Upper lobe of left lung (tissue), 6 donors: ENCODE measurements around the gene TMEM50A. TPM values are rescaled to one million over a fixed set of nuclear protein-coding genes. Genes with fewer than 3 reads are reported as not detected.

Experiments used
- ATAC-seq, 2 donors: fragments of 200-7000 bp; cut with Tn5 transposase; one replicate each; pipeline ENCODE4 v1.9.1; 2022; ENCODE audit warnings: mild to moderate bottlenecking in 2 of 2, moderate library complexity in 2 of 2; ENCODE audit not compliant: low FRiP score in 2 of 2
- DNase-seq, 2 donors: peaks; one replicate each; pipeline ENCODE4 v3.0.0-alpha.2; 2019 to 2020
- H3K27ac ChIP-seq, 4 donors: fragments of 200-600 bp; sonication (generic); one replicate each; pipeline ENCODE4 v1.5.1; 2016 to 2019
- H3K27me3 ChIP-seq, 4 donors: fragments of 200-600 bp; sonication (generic); one replicate each; pipeline ENCODE4 v1.5.1; 2017 to 2019
- H3K36me3 ChIP-seq, 4 donors: fragments of 200-600 bp; sonication (generic); one replicate each; pipeline ENCODE4 v1.5.1; 2016 to 2019
- H3K4me1 ChIP-seq, 4 donors: fragments of 200-600 bp; sonication (generic); one replicate each; pipeline ENCODE4 v1.5.1; 2018 to 2019
- H3K4me3 ChIP-seq, 4 donors: fragments of 200-600 bp; sonication (generic); one replicate each; pipeline ENCODE4 v1.5.1; 2017 to 2019; ENCODE audit warnings: mild to moderate bottlenecking in 2 of 4, moderate library complexity in 1 of 4
- H3K9me3 ChIP-seq, 4 donors: fragments of 200-600 bp; sonication (generic); one replicate each; pipeline ENCODE4 v1.5.1; 2018 to 2019
- EP300 ChIP-seq, 4 donors: sonication (generic); formaldehyde crosslinking; IDR thresholded peaks; one replicate each; pipeline ENCODE4 v1.5.1; 2017; ENCODE audit warnings: antibody characterized with exemption in 4 of 4, control low read depth in 2 of 4
- POLR2A ChIP-seq, 4 donors: fragments of 450-650 bp; IDR thresholded peaks; one replicate each; pipeline ENCODE4 v1.5.1; 2016 to 2017; ENCODE audit warnings: antibody characterized with exemption in 4 of 4, mild to moderate bottlenecking in 2 of 4
- POLR2AphosphoS5 ChIP-seq, 2 donors: sonication (generic); formaldehyde crosslinking; IDR thresholded peaks; one replicate each; pipeline ENCODE4 v1.5.1; 2017; ENCODE audit warnings: antibody characterized with exemption in 2 of 2
- WGBS, 2 donors: methylation state at CpG; one replicate each; pipeline ENCODE4 v1.1.5; 2017 to 2018; 5-methylcytosine and 5-hydroxymethylcytosine counted together
- total RNA-seq, 6 donors: library from RNA; depleted of rRNA in 4 of 6; stranded (reverse); fragments of >200 nt in 4 of 6; gene quantifications; one replicate each; pipeline versions ENCODE4 v1.1.0 to v1.2.1, GENCODE V29; 2016 to 2021
- TF ChIP-seq, protein P1 (sequence below), 6 experiments: fragments of 450-650 bp in 4 of 6; fragments of 200-600 bp in 2 of 6; sonication (generic) in 2 of 6; IDR thresholded peaks; one replicate each; pipeline ENCODE4 v1.5.1; 2016 to 2019; ENCODE audit warnings: antibody characterized with exemption in 6 of 6
- donor health status: DM: no; HTN: no; CAD: no; lungs with moderate emphysema.
- donor health status: DM: no; HTN: yes; CAD: no; lungs with severe emphysema.

The TMEM50A gene
- total RNA-seq, 6 donors from 2014 or later: 27.1 to 113 (median 96.5) TPM

DNA sequence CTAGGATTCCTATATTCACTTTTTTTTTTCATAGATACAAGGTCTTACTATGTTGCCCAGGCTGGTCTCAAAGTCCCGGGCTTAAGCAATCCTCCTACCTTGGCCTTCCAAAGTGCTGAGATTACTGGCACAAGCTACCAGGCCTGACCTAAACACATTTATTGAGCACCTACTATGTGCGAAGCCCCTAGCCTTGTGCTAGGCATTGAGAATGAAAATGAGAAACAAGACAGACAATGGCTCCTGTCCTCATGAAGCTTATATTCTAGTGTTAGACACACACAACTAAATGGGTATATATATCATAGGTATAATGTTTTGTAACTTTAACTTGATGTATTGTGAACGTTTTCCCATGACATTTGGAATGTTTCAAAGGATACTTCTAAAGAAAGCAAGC lies 11.5 kb downstream of the TMEM50A start:
- no peak overlapping the region for H3K4me3 ChIP-seq
- ATAC-seq (no peak), DNase-seq (no peak)
- no peaks in the 10 kb centered on the region for H3K4me1 ChIP-seq
- no peak overlapping the region for H3K27ac ChIP-seq
- H3K27me3 ChIP-seq: no peaks in the 10 kb centered on the region
- no peaks in the 10 kb centered on the region for H3K9me3 ChIP-seq
- 90 to 99% methylated on average over 3 of the region's 3 CpGs for WGBS, 2 donors
- peaks cover 14 to 82% (median 30%) of the 10 kb centered on the region in 4 donors for H3K36me3 ChIP-seq
- no peak for TF ChIP-seq POLR2AphosphoS5 (IDR thresholded peaks at IDR 0.05)
- TF ChIP-seq POLR2A (IDR thresholded peaks at IDR 0.05): no peak
- no peak for TF ChIP-seq EP300 (IDR thresholded peaks at IDR 0.05)
- TF ChIP-seq, protein P1, sequence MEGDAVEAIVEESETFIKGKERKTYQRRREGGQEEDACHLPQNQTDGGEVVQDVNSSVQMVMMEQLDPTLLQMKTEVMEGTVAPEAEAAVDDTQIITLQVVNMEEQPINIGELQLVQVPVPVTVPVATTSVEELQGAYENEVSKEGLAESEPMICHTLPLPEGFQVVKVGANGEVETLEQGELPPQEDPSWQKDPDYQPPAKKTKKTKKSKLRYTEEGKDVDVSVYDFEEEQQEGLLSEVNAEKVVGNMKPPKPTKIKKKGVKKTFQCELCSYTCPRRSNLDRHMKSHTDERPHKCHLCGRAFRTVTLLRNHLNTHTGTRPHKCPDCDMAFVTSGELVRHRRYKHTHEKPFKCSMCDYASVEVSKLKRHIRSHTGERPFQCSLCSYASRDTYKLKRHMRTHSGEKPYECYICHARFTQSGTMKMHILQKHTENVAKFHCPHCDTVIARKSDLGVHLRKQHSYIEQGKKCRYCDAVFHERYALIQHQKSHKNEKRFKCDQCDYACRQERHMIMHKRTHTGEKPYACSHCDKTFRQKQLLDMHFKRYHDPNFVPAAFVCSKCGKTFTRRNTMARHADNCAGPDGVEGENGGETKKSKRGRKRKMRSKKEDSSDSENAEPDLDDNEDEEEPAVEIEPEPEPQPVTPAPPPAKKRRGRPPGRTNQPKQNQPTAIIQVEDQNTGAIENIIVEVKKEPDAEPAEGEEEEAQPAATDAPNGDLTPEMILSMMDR (IDR thresholded peaks at IDR 0.05): no peak

DNA sequence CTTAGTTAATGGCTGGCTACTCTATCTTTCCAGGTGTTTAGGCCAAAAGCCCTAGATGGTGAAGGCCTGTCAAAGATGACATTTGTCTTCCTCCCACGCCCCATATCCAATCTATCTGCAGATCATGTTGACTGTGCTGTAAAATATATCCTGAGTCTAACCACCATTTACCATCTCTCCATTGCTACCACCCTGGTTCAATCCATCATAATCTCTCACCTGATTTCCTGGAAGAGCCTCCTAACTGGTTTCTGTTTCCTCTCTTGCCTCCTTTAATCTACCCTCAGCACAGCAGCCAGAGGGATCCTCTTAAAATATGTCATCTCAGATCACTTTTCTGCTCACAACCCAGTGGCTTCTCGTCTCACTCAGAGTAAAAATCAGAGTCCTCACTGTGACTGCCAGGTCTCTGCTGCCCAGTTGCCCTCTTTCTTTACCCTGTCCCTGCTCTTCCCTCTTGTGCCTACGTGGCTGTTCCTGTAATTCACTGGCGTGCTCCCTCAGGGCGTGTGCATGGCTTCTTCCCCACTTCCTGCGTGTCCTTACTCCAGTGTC lies 17.8 kb downstream of the TMEM50A start:
- no peak for ATAC-seq
- H3K9me3 ChIP-seq: no peaks in the 10 kb centered on the region
- WGBS, 2 donors: 73% methylated on average over 6 of the region's 6 CpGs
- no peak for DNase-seq
- H3K4me1 ChIP-seq: no peaks in the 10 kb centered on the region
- H3K27ac ChIP-seq: no peak overlapping the region
- H3K4me3 ChIP-seq: no peak overlapping the region
- TF ChIP-seq POLR2AphosphoS5 (IDR thresholded peaks at IDR 0.05) (no peak), POLR2A (IDR thresholded peaks at IDR 0.05) (no peak), EP300 (IDR thresholded peaks at IDR 0.05) (no peak)
- TF ChIP-seq, protein P1 (IDR thresholded peaks at IDR 0.05): no peak
- H3K36me3 ChIP-seq: peaks cover 8 to 90% (median 58%) of the 10 kb centered on the region in 4 donors
- H3K27me3 ChIP-seq: no peaks in the 10 kb centered on the region

DNA sequence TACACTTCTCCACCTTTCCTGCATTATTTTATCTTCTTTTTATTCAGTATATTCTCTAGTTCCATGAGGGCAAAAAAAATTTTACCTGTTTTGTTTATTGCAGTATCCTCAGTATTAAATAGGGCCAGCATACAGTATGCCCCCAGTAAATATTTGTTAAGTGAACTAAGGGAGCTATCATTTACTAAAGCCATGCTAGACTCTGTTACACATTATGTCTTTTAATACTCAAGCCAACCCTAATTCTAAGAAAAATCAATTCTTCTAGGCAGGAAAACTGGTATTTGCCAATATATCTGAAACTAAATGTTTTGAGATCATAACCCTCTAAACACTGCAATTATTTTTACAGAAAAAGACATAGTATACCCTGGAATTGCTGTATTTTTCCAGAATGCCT lies 18.3 kb downstream of the TMEM50A start:
- ATAC-seq: no peak
- no peak overlapping the region for H3K27ac ChIP-seq
- H3K36me3 ChIP-seq: peaks cover 8 to 95% (median 63%) of the 10 kb centered on the region in 4 donors
- TF ChIP-seq EP300 (IDR thresholded peaks at IDR 0.05) (no peak), POLR2A (IDR thresholded peaks at IDR 0.05) (no peak), POLR2AphosphoS5 (IDR thresholded peaks at IDR 0.05) (no peak)
- TF ChIP-seq, protein P1 (IDR thresholded peaks at IDR 0.05): no peak
- DNase-seq: no peak
- H3K4me1 ChIP-seq: no peaks in the 10 kb centered on the region
- H3K27me3 ChIP-seq: no peaks in the 10 kb centered on the region
- no peaks in the 10 kb centered on the region for H3K9me3 ChIP-seq
- no peak overlapping the region for H3K4me3 ChIP-seq

DNA sequence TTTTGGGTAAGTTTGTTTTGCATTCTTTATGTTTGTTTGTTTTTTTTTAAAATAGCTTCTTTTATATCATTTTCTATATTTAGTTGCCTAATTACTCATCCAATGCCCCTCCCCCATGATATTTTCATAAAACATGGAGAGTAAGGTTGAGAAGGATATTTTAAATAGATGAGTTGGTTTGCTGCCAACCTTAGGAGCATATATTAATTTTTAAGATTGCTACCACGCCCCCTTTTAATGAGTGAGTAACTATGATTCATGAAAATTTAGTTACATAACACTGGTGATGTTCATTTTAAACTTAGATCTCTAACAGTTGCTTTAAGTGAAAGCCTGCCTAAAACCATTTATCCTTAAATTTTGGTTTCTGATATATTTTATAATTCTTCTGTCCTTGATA lies 18.7 kb downstream of the TMEM50A start:
- DNase-seq: no peak
- WGBS, 2 donors: 89 to 95% methylated on average over 1 of the region's 1 CpG
- no peak for ATAC-seq
- no peaks in the 10 kb centered on the region for H3K27me3 ChIP-seq
- H3K4me1 ChIP-seq: no peaks in the 10 kb centered on the region
- TF ChIP-seq POLR2AphosphoS5 (IDR thresholded peaks at IDR 0.05): no peak
- TF ChIP-seq, protein P1 (IDR thresholded peaks at IDR 0.05): no peak
- no peak for TF ChIP-seq POLR2A (IDR thresholded peaks at IDR 0.05)
- TF ChIP-seq EP300 (IDR thresholded peaks at IDR 0.05): no peak
- peaks cover 8 to 95% (median 64%) of the 10 kb centered on the region in 4 donors for H3K36me3 ChIP-seq
- H3K4me3 ChIP-seq: no peak overlapping the region
- no peaks in the 10 kb centered on the region for H3K9me3 ChIP-seq
- H3K27ac ChIP-seq: no peak overlapping the region
